ENCODE measurements around the gene UMAD1. TPM values are rescaled to one million over a fixed set of nuclear protein-coding genes. Genes with fewer than 3 reads are reported as not detected.
"Not testable (repeated sequence)": the region's sequence is repeated elsewhere in the genome, so short reads cannot be mapped to it uniquely, and the experiment has no call there.

The UMAD1 gene
- total and polyA plus RNA-seq, 7 donors, result 8.7 to 51.1 (median 15.6) TPM

DNA sequence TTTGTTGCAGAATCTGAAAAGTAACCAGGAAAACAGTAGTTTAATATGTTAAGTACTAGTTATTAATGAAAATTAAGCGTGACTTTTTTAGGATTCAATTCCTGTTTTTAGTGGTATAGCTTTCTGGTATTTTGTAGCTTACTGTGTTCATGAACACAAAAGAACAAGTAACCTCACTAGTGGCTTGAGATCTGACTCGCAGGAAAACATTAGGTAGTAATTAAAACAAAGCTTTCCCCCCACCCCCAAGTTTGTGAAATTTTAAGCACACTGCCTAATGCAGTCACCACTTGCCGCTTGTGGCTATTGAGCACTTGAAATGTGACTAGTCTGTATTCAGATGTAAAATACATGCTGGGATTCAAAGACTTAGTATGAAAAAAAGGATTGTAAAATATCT, 180.4 kb downstream of the UMAD1 start:
- H3K36me3 ChIP-seq, result no peaks in the 10 kb centered on the region
- H3K4me1 ChIP-seq, result peaks cover 0 to 12% (median 5%) of the 10 kb centered on the region in 4 donors
- TF ChIP-seq POLR2A (IDR thresholded peaks at IDR 0.05) (no peak), POLR2AphosphoS5 (IDR thresholded peaks at IDR 0.05) (no peak), CTCF (IDR thresholded peaks at IDR 0.05) (no peak), EP300 (IDR thresholded peaks at IDR 0.05) (no peak)
- intact Hi-C loops (cut with DNase I), result no loop called here
- no peaks in the 10 kb centered on the region for H3K27me3 ChIP-seq
- H3K9me3 ChIP-seq, result no peaks in the 10 kb centered on the region
- no peak for DNase-seq
- H3K27ac ChIP-seq, result no peak overlapping the region
- no peak overlapping the region for H3K4me3 ChIP-seq
- 69 to 96% methylated on average over 3 of the region's 3 CpGs for WGBS, 2 donors

- H3K4me1 ChIP-seq, result peaks cover 0 to 11% (median 5%) of the 10 kb centered on the region in 4 donors
- no peak for DNase-seq
- no peaks in the 10 kb centered on the region for H3K9me3 ChIP-seq
- WGBS, 2 donors, result 88 to 95% methylated on average over 3 of the region's 3 CpGs
- no peaks in the 10 kb centered on the region for H3K27me3 ChIP-seq
- H3K4me3 ChIP-seq, result no peak overlapping the region
- intact Hi-C loops (cut with DNase I), result no loop called here
- no peak for TF ChIP-seq EP300 (IDR thresholded peaks at IDR 0.05)
- no peak for TF ChIP-seq POLR2AphosphoS5 (IDR thresholded peaks at IDR 0.05)
- TF ChIP-seq POLR2A (IDR thresholded peaks at IDR 0.05), result no peak
- no peak for TF ChIP-seq CTCF (IDR thresholded peaks at IDR 0.05)
- H3K27ac ChIP-seq, result no peak overlapping the region
- H3K36me3 ChIP-seq, result no peaks in the 10 kb centered on the region
Observed at GRCh38 chr7:7821517-7821916, 181.0 kb downstream of the UMAD1 start.

GRCh38 chr7:7825294-7825693, 184.7 kb downstream of the UMAD1 start:
- H3K27me3 ChIP-seq; H3K4me3 ChIP-seq; H3K4me1 ChIP-seq; intact Hi-C loops (cut with DNase I); DNase-seq; H3K9me3 ChIP-seq; H3K36me3 ChIP-seq; H3K27ac ChIP-seq: not testable (repeated sequence)

DNA sequence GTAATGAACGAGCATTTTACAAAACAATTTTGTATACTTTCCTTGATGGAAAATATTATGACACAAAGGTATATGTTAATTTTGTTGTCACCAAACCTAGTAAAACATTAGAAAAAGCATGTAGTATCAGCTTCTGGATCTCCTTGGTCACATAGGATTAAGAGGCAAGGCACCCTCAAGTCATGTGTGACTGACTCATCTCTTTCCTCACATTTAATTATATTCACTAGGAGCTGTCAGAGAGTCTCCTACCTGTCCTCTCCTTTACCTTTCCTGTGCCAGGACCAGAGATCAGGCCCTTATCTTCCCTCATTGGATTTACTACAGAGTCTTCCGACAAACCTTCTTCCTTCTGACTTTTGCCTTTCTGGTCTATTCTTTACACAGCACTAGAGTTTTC, 189.1 kb downstream of the UMAD1 start:
- Histone ChIP-seq H3K4me3 (no peak overlapping the region), H3K27ac (no peak overlapping the region), H3K9me3 (no peaks in the 10 kb centered on the region), H3K36me3 (no peaks in the 10 kb centered on the region), H3K27me3 (no peaks in the 10 kb centered on the region), H3K4me1 (no peaks in the 10 kb centered on the region)
- no peak for DNase-seq
- 56 to 85% methylated on average over 2 of the region's 2 CpGs for WGBS, 2 donors
- intact Hi-C loops (cut with DNase I), result no loop called here
- TF ChIP-seq POLR2A (IDR thresholded peaks at IDR 0.05) (no peak), CTCF (IDR thresholded peaks at IDR 0.05) (no peak), EP300 (IDR thresholded peaks at IDR 0.05) (no peak), POLR2AphosphoS5 (IDR thresholded peaks at IDR 0.05) (no peak)

GRCh38 chr7:7830122-7830878, 189.7 kb downstream of the UMAD1 start:
- no peaks in the 10 kb centered on the region for H3K27me3 ChIP-seq
- 34 to 71% methylated on average over 7 of the region's 7 CpGs for WGBS, 2 donors
- TF ChIP-seq POLR2A (IDR thresholded peaks at IDR 0.05) (no peak), POLR2AphosphoS5 (IDR thresholded peaks at IDR 0.05) (no peak), CTCF (IDR thresholded peaks at IDR 0.05) (no peak), EP300 (IDR thresholded peaks at IDR 0.05) (no peak)
- H3K36me3 ChIP-seq, result no peaks in the 10 kb centered on the region
- no peak overlapping the region for H3K4me3 ChIP-seq
- H3K4me1 ChIP-seq, result no peaks in the 10 kb centered on the region
- intact Hi-C loops (cut with DNase I), result no loop called here
- DNase-seq, result no peak
- no peaks in the 10 kb centered on the region for H3K9me3 ChIP-seq
- no peak overlapping the region for H3K27ac ChIP-seq

All from sigmoid colon (tissue), 7 donors.